Activated naive CD8-positive, alpha-beta T cell treated with anti-CD3 and anti-CD28 coated beads, Interleukin-2, amount 50 U/mL, for 16 hours (primary cell): ENCODE measurements around the gene SYVN1.
"Not testable (repeated sequence)": the region's sequence is repeated elsewhere in the genome, so short reads cannot be mapped to it uniquely, and the experiment has no call there.

ENCODE experiments used
- DNase-seq: peaks from one replicate; pipeline ENCODE4 v3.0.0-alpha.2; 2020; ENCODE audit warnings: low read depth, low spot score

SYVN1 gene

GRCh38 chr11:65134240-65134951, at the start of gene SYVN1:
SYVN1 (minus strand) TSS chr11:65134519; CDS start chr11:65133601, 918 bp downstream.
- DNase-seq, result peak; percentile 84

GRCh38 chr11:65183201-65183891, 49.0 kb upstream of the SYVN1 start:
- DNase-seq, result no peak

GRCh38 chr11:65182258-65183170, 48.2 kb upstream of the SYVN1 start:
- no peak for DNase-seq

- peak; percentile 41 for DNase-seq
Observed at GRCh38 chr11:65181569-65182257, 47.4 kb upstream of the SYVN1 start, which contains the start of gene CAPN1. CAPN1 (plus strand) TSS chr11:65181928; CDS start chr11:65182702, 774 bp downstream.

- peak; percentile 21 for DNase-seq
Observed at GRCh38 chr11:65180877-65181568, 46.7 kb upstream of the SYVN1 start.

- DNase-seq, result not testable (repeated sequence)
Observed at GRCh38 chr11:65174571-65175010, 40.3 kb upstream of the SYVN1 start.

GRCh38 chr11:65172600-65172999, 38.3 kb upstream of the SYVN1 start:
- DNase-seq, result no peak

GRCh38 chr11:65170058-65170534, 35.8 kb upstream of the SYVN1 start, which contains the start of gene SPDYC:
SPDYC (plus strand) TSS chr11:65170233; CDS start chr11:65171358, 1,125 bp downstream.
- DNase-seq, result no peak

- DNase-seq, result no peak
Observed at GRCh38 chr11:65169164-65169641, 34.9 kb upstream of the SYVN1 start.

- DNase-seq, result no peak
Observed at GRCh38 chr11:65167656-65168055, 33.3 kb upstream of the SYVN1 start.

- DNase-seq, result no peak
Observed at GRCh38 chr11:65166893-65167292, 32.6 kb upstream of the SYVN1 start.

- DNase-seq, result no peak
Observed at GRCh38 chr11:65165410-65166317, 31.3 kb upstream of the SYVN1 start.

- no peak for DNase-seq
Observed at GRCh38 chr11:65163684-65164083, 29.4 kb upstream of the SYVN1 start.

GRCh38 chr11:65160643-65161042, 26.3 kb upstream of the SYVN1 start:
- no peak for DNase-seq

GRCh38 chr11:65159012-65159411, 24.7 kb upstream of the SYVN1 start:
- no peak for DNase-seq

- DNase-seq, result no peak
Observed at GRCh38 chr11:65157336-65157735, 23.0 kb upstream of the SYVN1 start.

- no peak for DNase-seq
Observed at GRCh38 chr11:65156926-65157325, 22.6 kb upstream of the SYVN1 start.

GRCh38 chr11:65156256-65156655, 21.9 kb upstream of the SYVN1 start:
- DNase-seq, result no peak

- no peak for DNase-seq
Observed at GRCh38 chr11:65152122-65152521, 17.8 kb upstream of the SYVN1 start.
